Ureter (tissue), 1 donor: ENCODE measurements around the gene INF2. TPM values are rescaled to one million over a fixed set of nuclear protein-coding genes. Genes with fewer than 3 reads are reported as not detected.
"Not testable (repeated sequence)": the region's sequence is repeated elsewhere in the genome, so short reads cannot be mapped to it uniquely, and the experiment has no call there.

Experiments
- DNase-seq: peaks from one replicate; pipeline ENCODE4 v3.0.0-alpha.2; 2020; ENCODE audit warnings: low spot score
- total RNA-seq: library from RNA; stranded (reverse); gene quantifications from one replicate; pipeline ENCODE4 v1.2.4, GENCODE V29; 2023
- donor health status: DM: yes; HTN: yes; CAD: no.

The INF2 gene
- total RNA-seq, 1 donor from 2014 or later = 81.6 TPM

DNA sequence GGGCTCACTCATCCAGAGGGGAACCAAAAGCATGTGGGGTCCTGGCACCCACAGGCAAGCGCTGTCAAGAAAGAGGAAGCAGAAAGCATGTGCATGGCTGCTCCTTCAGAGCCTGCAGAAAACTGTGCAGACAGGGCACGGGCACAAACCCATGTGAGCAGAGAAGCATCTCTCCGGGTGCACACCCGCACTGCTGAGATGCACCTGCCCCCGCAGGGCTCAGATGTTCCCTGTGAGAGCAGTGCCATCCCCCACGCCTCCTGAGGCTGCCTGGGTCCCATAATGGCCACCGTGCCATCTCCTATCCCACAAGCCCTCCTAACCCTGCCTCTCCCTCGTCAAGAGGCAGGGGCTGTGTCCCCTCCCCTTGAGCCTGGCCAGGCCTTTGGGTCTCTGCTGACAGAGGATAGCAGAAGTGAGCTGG lies 32.3 kb upstream of the INF2 start:
- no peak for DNase-seq

GRCh38 chr14:104657563-104658324 lies 31.7 kb upstream of the INF2 start:
- DNase-seq = no peak

DNA sequence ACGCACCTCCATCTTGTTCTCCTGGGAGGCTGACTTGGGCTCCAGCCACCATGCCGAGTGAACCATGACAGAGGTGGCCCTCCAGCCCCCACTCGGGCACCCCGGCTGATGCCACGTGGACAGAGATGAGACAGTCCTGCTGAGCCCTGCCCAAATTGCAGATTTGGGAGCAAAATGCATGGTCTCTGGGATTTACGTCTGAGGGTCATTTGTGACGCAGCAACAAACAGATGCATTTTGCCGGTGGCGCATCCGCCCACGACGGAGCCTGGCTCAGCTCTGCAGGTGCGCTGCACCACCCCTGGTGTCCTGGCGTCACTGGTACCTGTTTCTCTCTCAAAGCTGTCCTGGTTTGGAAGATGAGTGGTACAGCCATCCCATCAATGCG lies 31.1 kb upstream of the INF2 start:
- no peak for DNase-seq

DNA sequence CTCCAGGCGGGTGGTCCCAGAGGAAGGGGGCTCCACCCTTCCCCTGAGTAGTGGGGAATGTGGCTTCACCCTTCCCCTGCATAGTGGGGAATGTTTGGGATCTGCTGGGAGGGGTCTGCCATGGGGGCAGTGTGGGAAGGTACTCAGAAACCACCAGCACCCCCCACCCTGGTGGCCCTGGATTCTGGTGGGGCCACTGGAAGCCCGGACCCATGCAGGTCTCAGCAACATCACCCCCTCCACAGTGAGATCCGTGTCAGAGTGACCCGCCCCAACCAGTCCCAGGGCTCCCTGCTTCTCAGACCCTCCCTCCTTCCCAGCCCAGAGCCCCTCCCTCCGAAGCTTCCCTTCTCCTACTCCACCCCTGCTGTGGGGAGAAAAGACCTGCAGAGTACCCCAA lies 30.3 kb upstream of the INF2 start:
- no peak for DNase-seq

- DNase-seq = no peak
Observed at GRCh38 chr14:104659764-104660523, 29.5 kb upstream of the INF2 start.

- no peak for DNase-seq
Observed at GRCh38 chr14:104660597-104660996, 28.8 kb upstream of the INF2 start.

GRCh38 chr14:104661086-104661485 lies 28.3 kb upstream of the INF2 start:
- DNase-seq = no peak

DNA sequence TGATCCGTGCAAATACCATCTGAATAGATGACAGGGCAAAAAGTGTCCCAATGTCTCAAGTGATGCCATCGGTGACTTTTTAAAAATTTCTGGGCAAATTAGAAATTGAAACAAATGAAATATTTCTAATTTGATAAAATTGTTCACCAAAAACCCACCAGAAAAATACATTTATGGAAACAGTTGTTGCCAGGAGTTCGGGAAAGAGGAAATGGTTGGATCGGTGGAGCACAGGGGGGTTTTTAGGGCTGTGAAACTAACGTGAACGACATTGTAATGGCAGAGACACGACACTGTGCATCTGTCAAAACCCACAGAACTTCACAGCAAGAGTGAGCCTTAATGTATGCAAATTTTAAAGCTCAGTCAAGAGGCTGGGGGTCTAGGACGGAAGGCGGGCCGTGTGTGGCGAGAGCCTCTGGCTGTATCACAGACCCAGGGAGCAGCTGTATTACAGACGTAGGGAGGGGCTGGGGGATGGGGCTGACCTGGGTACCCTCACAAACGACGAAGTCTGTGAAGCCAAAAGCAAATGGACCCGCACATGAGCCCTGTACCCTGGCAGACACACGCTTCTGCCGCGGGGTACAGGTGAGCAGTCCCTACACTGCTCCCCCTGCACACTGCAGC lies 27.8 kb upstream of the INF2 start:
- not testable (repeated sequence) for DNase-seq

DNA sequence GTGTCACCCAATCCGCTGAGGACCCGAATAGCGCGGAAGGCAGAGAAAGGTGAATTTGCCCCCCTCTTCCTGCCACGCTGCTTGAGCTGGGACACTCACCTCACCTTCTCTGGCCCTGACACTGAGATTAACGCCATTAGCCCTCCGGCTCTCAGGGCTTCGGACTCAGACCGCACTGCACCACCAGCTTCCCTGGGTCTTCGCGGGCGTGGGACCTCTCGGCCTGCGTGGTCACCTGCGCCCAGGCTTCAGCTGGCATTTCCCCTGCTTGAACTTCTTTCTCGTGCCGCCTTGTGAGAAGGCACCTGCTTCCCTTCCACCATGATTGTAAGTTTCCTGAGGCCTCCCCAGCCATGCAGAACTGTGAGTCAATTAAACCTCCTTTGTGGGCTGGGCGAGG lies 26.9 kb upstream of the INF2 start:
- DNase-seq = not testable (repeated sequence)

DNA sequence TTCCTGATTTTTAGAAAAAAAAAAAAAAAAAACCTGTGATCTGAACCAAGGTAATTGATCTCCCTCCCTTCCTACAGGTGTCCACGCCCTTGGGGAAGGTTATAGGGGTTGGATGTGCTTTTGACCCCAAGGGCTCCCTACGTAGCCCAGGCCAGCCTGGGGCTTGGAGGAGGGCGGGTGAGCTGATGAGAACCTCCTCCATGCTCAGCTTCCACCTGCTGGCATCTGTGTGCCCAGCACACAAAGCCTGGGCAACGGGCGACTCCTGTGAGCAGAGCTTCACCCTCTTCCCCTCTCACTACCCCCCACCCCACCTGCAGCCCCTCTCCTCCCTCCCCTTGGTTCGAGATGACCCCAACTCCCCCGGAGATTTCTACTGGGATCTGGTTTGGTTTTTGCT lies 25.3 kb upstream of the INF2 start:
- DNase-seq = no peak

GRCh38 chr14:104664588-104664987 lies 24.8 kb upstream of the INF2 start:
- DNase-seq = no peak

DNA sequence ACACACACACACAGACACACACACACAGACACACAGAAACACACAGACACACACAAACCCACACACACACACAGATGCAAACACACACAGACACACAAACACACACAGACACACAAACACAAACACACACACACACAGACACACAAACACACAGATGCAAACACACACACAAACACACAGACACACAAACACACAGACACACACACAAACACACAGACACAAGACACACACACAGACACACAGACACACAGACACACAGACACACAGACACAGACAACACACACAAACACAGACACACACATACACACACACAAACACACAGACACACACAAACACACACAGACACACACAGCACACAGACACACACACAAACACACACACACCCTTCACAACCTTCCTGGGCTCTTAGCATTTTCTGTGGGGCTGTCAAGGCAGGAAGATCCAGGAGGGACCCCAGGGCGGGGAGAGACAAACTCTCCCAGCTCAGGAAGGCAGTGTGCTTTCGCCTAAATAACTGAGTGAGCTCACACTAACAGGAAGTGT lies 24.2 kb upstream of the INF2 start:
- DNase-seq = no peak

DNA sequence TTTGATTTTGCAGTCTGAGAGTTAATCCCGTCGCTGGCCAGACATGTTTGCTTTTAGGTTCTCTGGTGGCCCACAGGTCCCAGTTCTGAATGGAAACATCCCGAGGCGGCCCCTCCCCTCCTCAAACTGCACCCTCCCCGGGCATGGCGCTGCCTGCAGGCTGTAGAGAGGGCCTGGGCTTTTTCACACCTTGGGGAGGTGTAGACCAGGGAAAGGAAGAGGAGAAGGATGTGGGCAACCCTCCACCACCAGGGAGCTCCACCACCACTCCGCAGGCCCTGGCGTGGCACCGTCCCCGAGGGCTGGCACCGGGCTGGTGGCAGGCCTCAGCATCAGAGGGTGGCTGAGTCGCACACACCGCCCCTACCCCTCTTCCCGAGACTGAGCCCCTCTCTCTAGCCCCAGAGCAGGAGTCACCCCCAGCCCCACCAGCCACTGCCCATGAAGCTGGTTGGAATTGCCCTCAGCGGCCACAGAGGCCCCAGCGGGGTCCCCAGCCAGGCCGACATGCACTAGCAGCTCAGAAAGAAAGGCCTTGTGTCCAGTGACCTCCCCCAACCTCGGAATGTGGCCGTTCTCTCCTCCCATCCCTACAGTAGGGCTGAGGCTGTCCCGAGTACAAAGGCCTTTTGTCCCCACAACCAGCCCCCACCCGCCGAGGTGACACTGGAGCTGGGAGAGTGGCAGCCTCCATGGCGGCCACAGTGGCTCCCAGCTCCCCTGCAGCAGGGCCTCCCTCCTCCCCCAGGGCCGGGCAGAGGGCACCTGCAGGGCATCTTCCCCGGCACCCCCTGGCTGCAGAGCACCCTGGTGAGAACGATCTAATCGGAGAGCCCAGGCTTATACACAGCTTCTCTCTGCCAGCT lies 23.5 kb upstream of the INF2 start:
- no peak for DNase-seq

GRCh38 chr14:104666523-104666895 lies 22.9 kb upstream of the INF2 start:
- not testable (repeated sequence) for DNase-seq

DNA sequence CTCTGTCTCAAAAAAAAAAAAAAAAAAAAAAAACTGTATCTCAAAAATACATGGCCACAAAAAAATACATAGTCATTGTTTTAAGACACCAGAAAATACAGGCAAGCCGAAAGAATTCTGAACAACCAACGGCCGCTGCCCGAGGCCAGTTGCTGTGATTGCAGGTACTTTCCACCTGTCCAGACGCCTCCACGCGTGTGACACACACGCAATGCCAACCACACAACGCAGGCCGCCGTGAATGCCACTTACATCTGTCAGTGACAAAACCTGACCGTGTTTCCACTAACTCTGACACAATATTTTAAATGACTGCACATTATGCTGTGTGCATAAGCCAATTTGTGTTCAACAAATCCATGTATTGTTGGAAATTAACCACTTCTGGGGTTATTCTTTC lies 22.4 kb upstream of the INF2 start:
- DNase-seq = no peak

DNA sequence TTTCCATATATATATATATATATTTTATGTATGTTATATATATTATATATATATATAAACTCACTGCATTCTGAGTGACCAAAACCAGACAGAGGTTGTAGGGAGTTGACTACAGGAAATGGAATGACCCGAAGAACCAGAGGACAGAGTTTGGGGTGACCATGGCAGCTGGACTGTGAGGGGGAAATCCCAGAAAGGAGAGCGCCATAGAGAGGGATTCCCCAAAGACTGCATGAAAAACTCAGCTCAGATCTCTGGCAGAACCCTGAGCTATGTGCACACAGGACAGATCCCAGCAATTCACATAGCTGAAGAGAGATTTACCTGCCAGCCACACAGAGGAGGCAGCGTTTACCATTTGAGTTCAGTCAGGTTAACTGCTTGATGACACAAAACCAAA lies 19.7 kb upstream of the INF2 start:
- no peak for DNase-seq

DNA sequence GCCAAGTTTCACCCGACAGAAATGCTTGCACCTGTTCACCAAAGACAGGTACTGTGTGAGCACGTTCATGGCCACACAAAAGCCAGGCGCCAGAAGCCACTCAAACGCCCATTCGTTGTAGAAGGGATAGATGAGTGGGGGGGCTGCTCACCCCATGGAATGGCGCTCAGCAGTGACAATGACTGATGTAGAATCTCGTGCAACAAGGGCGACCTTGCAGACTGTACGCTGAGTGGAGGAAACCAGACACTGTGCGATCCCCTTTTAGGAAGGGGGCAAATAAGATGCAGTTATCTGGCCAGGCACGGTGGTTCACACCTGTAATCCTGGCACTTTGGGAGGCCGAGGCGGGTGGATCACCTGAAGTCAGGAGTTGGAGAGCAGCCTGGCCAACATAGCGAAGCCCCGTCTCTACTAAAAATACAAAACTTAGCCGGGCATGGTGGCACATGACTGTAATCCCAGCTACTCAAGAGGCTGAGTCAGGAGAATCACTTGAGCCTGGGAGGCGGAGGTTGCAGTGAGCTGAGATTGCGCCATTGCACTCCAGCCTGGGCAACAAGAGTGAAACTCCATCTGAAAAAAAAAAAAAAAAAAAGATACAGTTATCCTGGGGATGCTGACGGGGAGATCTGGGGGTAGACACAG lies 18.0 kb upstream of the INF2 start:
- not testable (repeated sequence) for DNase-seq

GRCh38 chr14:104672119-104672518 lies 17.3 kb upstream of the INF2 start:
- not testable (repeated sequence) for DNase-seq

GRCh38 chr14:104673481-104673880 lies 15.9 kb upstream of the INF2 start:
- DNase-seq = no peak

DNA sequence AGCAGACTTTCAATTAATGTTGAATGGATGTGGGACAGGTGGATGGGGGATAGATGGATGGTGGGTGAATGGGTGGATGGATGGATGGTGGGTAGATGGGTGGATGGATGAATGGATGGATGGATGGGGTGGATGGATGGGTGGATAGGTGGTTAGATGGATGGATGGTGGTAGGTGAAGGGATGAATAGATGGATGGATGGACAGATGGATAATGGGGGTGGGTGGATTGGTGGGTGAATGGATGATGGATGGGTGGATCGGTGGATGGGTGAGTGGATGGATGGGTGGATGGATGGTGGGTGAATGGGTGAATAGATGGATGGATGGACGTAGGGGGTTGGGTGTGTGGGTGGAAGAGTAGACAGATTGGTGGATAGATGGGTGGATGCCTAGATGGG lies 14.0 kb upstream of the INF2 start:
- DNase-seq = no peak

DNA sequence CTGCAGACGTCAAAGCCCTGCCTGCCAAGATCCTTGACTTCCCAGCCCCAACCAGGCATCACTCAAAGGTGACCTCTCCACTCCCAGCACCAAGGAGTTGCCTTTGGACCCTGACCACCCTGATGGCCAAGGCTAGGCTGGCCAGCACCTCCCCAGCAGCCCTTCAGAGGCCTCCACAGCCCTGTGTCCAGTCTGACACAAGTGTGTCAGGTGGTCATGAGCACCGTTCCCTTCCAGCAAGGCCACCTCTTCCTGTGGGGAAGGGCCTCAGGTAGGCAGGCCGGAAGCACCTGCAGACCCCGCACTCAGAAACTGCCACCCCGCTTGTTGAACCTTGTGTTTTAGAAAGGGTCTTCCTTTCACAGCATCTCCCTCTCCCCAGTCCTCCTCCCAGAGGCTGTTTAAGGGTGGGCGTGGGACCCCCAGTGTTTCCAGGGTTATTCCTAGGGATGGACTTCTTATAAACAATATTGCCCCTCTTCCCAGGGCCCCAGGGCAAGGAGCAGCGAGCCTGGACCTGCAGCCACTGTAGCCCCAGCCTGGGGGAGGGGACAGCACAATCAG lies 13.2 kb upstream of the INF2 start:
- peak; percentile 43 for DNase-seq
